Measurements from ENCODE around the gene FSHB. TPM values are rescaled to one million over a fixed set of nuclear protein-coding genes. Genes with fewer than 3 reads are reported as not detected.
"Not testable (repeated sequence)": the region's sequence is repeated elsewhere in the genome, so short reads cannot be mapped to it uniquely, and the experiment has no call there.

FSHB gene
- total RNA-seq, 1 donor from 2014 or later: not detected

DNA sequence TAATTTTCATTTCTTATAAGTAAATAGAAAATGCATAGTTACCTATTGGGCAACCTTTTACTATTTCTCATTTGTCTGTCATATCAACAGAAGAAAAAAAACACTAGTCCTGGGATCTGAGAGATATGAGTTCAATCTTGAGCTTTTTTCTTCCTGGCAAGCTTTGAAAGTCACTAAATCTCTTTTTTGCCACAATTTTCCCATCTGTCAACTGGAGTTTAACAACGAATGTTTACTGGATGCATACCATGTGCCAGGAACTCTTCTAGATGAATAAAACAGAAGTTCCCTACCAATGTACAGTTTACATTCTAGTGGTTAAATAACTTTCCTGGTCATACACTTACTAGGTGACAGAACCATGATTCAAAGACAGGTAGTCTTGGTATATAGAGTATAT lies 31.0 kb downstream of the FSHB start:
- H3K36me3 Mint-ChIP-seq (ENCODE audit: insufficient read depth): no peaks in the 10 kb centered on the region

DNA sequence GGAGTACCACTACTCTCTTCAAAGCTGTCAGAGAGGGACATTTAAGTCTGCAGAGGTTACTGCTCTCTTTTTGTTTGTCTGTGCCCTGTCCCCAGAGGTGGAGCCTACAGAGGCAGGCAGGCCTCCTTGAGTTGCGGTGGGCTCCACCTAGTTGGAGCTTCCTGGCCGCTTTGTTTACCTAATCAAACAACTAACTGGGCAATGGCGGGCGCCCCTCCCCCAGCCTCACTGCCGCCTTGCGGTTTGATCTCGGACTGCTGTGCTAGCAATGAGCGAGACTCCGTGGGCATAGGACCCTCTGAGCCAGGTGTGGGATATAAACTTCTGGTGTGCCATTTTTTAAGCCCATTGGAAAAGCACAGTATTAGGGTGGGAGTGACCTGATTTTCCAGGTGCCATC lies 37.8 kb downstream of the FSHB start:
- H3K27ac Mint-ChIP-seq; H3K27me3 Mint-ChIP-seq; H3K36me3 Mint-ChIP-seq (ENCODE audit: insufficient read depth); H3K4me3 Mint-ChIP-seq (ENCODE audit: low read depth); DNase-seq (ENCODE audit: low spot score, unreplicated experiment); H3K4me1 Mint-ChIP-seq (ENCODE audit: low read depth): not testable (repeated sequence)
- H3K9me3 Mint-ChIP-seq (ENCODE audit: low read depth): peaks cover 14% of the 10 kb centered on the region

More for the DNA sequence above, 31.0 kb downstream of the FSHB start:
- H3K4me3 Mint-ChIP-seq (ENCODE audit: low read depth): no peak overlapping the region
- H3K9me3 Mint-ChIP-seq (ENCODE audit: low read depth): peaks cover 8% of the 10 kb centered on the region
- no peak overlapping the region for H3K27ac Mint-ChIP-seq
- H3K4me1 Mint-ChIP-seq (ENCODE audit: low read depth): no peaks in the 10 kb centered on the region
- TF ChIP-seq, protein P1, sequence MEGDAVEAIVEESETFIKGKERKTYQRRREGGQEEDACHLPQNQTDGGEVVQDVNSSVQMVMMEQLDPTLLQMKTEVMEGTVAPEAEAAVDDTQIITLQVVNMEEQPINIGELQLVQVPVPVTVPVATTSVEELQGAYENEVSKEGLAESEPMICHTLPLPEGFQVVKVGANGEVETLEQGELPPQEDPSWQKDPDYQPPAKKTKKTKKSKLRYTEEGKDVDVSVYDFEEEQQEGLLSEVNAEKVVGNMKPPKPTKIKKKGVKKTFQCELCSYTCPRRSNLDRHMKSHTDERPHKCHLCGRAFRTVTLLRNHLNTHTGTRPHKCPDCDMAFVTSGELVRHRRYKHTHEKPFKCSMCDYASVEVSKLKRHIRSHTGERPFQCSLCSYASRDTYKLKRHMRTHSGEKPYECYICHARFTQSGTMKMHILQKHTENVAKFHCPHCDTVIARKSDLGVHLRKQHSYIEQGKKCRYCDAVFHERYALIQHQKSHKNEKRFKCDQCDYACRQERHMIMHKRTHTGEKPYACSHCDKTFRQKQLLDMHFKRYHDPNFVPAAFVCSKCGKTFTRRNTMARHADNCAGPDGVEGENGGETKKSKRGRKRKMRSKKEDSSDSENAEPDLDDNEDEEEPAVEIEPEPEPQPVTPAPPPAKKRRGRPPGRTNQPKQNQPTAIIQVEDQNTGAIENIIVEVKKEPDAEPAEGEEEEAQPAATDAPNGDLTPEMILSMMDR (IDR thresholded peaks at IDR 0.05; ENCODE audit: unreplicated experiment): no peak
- no peak for DNase-seq (ENCODE audit: low spot score, unreplicated experiment)
- no peaks in the 10 kb centered on the region for H3K27me3 Mint-ChIP-seq

GRCh38 chr11:30270671-30271070 lies 39.9 kb downstream of the FSHB start:
- peaks cover 10% of the 10 kb centered on the region for H3K9me3 Mint-ChIP-seq (ENCODE audit: low read depth)
- H3K4me1 Mint-ChIP-seq (ENCODE audit: low read depth): peaks cover 2% of the 10 kb centered on the region
- no peak for DNase-seq (ENCODE audit: low spot score, unreplicated experiment)
- TF ChIP-seq, protein P1 (IDR thresholded peaks at IDR 0.05; ENCODE audit: unreplicated experiment): no peak
- H3K27me3 Mint-ChIP-seq: peaks cover 6% of the 10 kb centered on the region
- no peak overlapping the region for H3K27ac Mint-ChIP-seq
- H3K36me3 Mint-ChIP-seq (ENCODE audit: insufficient read depth): no peaks in the 10 kb centered on the region
- no peak overlapping the region for H3K4me3 Mint-ChIP-seq (ENCODE audit: low read depth)

DNA sequence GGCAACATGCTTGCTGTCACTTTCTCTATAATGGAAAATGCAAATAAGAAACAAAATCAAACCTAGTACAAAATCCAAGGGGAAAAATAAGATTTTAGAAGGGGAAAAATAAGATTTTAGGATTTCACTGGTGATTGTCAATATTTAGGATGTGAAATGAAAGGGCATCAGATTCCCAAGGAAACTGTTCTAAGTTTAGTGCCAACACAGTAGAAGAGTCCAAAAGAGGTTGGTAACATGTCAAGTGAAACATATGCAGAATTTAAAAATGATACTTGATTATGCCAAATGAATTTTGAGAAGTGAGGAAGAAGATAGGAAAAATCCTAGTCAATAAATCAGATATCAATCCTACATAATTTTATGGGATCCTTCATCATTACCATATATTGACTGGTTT lies 46.4 kb downstream of the FSHB start:
- no peak overlapping the region for H3K4me3 Mint-ChIP-seq (ENCODE audit: low read depth)
- H3K27ac Mint-ChIP-seq: no peak overlapping the region
- H3K27me3 Mint-ChIP-seq: peaks cover 3% of the 10 kb centered on the region
- H3K36me3 Mint-ChIP-seq (ENCODE audit: insufficient read depth): no peaks in the 10 kb centered on the region
- TF ChIP-seq, protein P1 (IDR thresholded peaks at IDR 0.05; ENCODE audit: unreplicated experiment): no peak
- H3K9me3 Mint-ChIP-seq (ENCODE audit: low read depth): no peaks in the 10 kb centered on the region
- DNase-seq (ENCODE audit: low spot score, unreplicated experiment): no peak
- H3K4me1 Mint-ChIP-seq (ENCODE audit: low read depth): peaks cover 2% of the 10 kb centered on the region

GRCh38 chr11:30279796-30280195 lies 49.0 kb downstream of the FSHB start:
- H3K4me3 Mint-ChIP-seq (ENCODE audit: low read depth): no peak overlapping the region
- H3K36me3 Mint-ChIP-seq (ENCODE audit: insufficient read depth): no peaks in the 10 kb centered on the region
- no peaks in the 10 kb centered on the region for H3K9me3 Mint-ChIP-seq (ENCODE audit: low read depth)
- H3K27me3 Mint-ChIP-seq: peaks cover 3% of the 10 kb centered on the region
- peaks cover 2% of the 10 kb centered on the region for H3K4me1 Mint-ChIP-seq (ENCODE audit: low read depth)
- H3K27ac Mint-ChIP-seq: no peak overlapping the region
- TF ChIP-seq, protein P1 (IDR thresholded peaks at IDR 0.05; ENCODE audit: unreplicated experiment): no peak
- no peak for DNase-seq (ENCODE audit: low spot score, unreplicated experiment)

- peaks cover 3% of the 10 kb centered on the region for H3K27me3 Mint-ChIP-seq
- no peak overlapping the region for H3K4me3 Mint-ChIP-seq (ENCODE audit: low read depth)
- DNase-seq (ENCODE audit: low spot score, unreplicated experiment): no peak
- H3K4me1 Mint-ChIP-seq (ENCODE audit: low read depth): no peaks in the 10 kb centered on the region
- TF ChIP-seq, protein P1 (IDR thresholded peaks at IDR 0.05; ENCODE audit: unreplicated experiment): no peak
- H3K27ac Mint-ChIP-seq: no peak overlapping the region
- H3K36me3 Mint-ChIP-seq (ENCODE audit: insufficient read depth): no peaks in the 10 kb centered on the region
- no peaks in the 10 kb centered on the region for H3K9me3 Mint-ChIP-seq (ENCODE audit: low read depth)
Measured at GRCh38 chr11:30281476-30282288, 50.9 kb downstream of the FSHB start.

Measured in progenitor cell of endocrine pancreas (in vitro differentiated cells).